Measurements from ENCODE around the gene SPRED1. TPM values are rescaled to one million over a fixed set of nuclear protein-coding genes. Genes with fewer than 3 reads are reported as not detected.
A peak's percentile ranks its signal among the peaks of the same experiment; 100 is the strongest.

The SPRED1 gene
- polyA plus RNA-seq (2012; ENCODE audit: insufficient read depth, insufficient read length, low read depth) = 7.4 TPM

- Histone ChIP-seq H3K9me3 (no peaks in the 10 kb centered on the region), H3K36me3 (no peaks in the 10 kb centered on the region), H3K4me1 (peaks cover 4% of the 10 kb centered on the region), H3K4me3 (ENCODE audit: low read depth, low read length) (peak within 1 kb of the TSS; percentile 62), H3K27me3 (no peaks in the 10 kb centered on the region)
- DNase-seq = peak; percentile 67
- TF ChIP-seq CTCF (IDR thresholded peaks at IDR 0.05; ENCODE audit: low read depth, low read length) = no peak
Measured at GRCh38 chr15:38252481-38253350, at the start of gene SPRED1. Gene SPRED1, plus strand, starts transcription at chr15:38252836. Its CDS starts 350 bp downstream, at chr15:38253186.

- no peak for TF ChIP-seq CTCF (IDR thresholded peaks at IDR 0.05; ENCODE audit: low read depth, low read length)
- no peaks in the 10 kb centered on the region; the same call in 1 of the 2 replicates for H3K4me1 ChIP-seq
- H3K27me3 ChIP-seq = peaks cover 4% of the 10 kb centered on the region; the same call in 1 of the 2 replicates
- no peaks in the 10 kb centered on the region for H3K9me3 ChIP-seq
- no peak overlapping the region for H3K4me3 ChIP-seq (ENCODE audit: low read depth, low read length)
- no peak for DNase-seq
- no peaks in the 10 kb centered on the region for H3K36me3 ChIP-seq
Measured at GRCh38 chr15:38205526-38206272, 46.9 kb upstream of the SPRED1 start.

GRCh38 chr15:38207621-38208020, 45.0 kb upstream of the SPRED1 start:
- Histone ChIP-seq H3K9me3 (no peaks in the 10 kb centered on the region), H3K36me3 (no peaks in the 10 kb centered on the region), H3K4me3 (ENCODE audit: low read depth, low read length) (no peak overlapping the region), H3K27me3 (peaks cover 4% of the 10 kb centered on the region; the same call in 1 of the 2 replicates), H3K4me1 (no peaks in the 10 kb centered on the region; the same call in 1 of the 2 replicates)
- DNase-seq = no peak
- TF ChIP-seq CTCF (IDR thresholded peaks at IDR 0.05; ENCODE audit: low read depth, low read length) = no peak

- Histone ChIP-seq H3K4me3 (ENCODE audit: low read depth, low read length) (no peak overlapping the region), H3K4me1 (no peaks in the 10 kb centered on the region; the same call in 1 of the 2 replicates), H3K27me3 (peaks cover 4% of the 10 kb centered on the region; the same call in 1 of the 2 replicates), H3K9me3 (no peaks in the 10 kb centered on the region), H3K36me3 (no peaks in the 10 kb centered on the region)
- TF ChIP-seq CTCF (IDR thresholded peaks at IDR 0.05; ENCODE audit: low read depth, low read length) = no peak
- DNase-seq = no peak
Measured at GRCh38 chr15:38208206-38208605, 44.4 kb upstream of the SPRED1 start.

- TF ChIP-seq CTCF (IDR thresholded peaks at IDR 0.05; ENCODE audit: low read depth, low read length) = no peak
- no peaks in the 10 kb centered on the region for H3K9me3 ChIP-seq
- peaks cover 4% of the 10 kb centered on the region; the same call in 1 of the 2 replicates for H3K27me3 ChIP-seq
- H3K36me3 ChIP-seq = no peaks in the 10 kb centered on the region
- no peak for DNase-seq
- no peak overlapping the region for H3K4me3 ChIP-seq (ENCODE audit: low read depth, low read length)
- H3K4me1 ChIP-seq = no peaks in the 10 kb centered on the region; the same call in 1 of the 2 replicates
Measured at GRCh38 chr15:38208779-38209178, 43.9 kb upstream of the SPRED1 start.
